Stimulated activated CD4-positive, alpha-beta T cell treated with anti-CD3 and anti-CD28 coated beads, Interleukin-4, amount 100 ng/mL, for 1 hour (primary cell): ENCODE measurements around the gene BTBD2.

Experiments
- DNase-seq: peaks from one replicate; pipeline ENCODE4 v3.0.0-alpha.2; 2020

BTBD2 gene

GRCh38 chr19:2050349-2050990 lies 35.0 kb upstream of the BTBD2 start:
- no peak for DNase-seq

GRCh38 chr19:2049741-2050348 lies 34.3 kb upstream of the BTBD2 start:
- peak; percentile 59 for DNase-seq

GRCh38 chr19:2048959-2049740 lies 33.6 kb upstream of the BTBD2 start:
- no peak for DNase-seq

- no peak for DNase-seq
Observed at GRCh38 chr19:2048104-2048958, 32.8 kb upstream of the BTBD2 start.

GRCh38 chr19:2047449-2048103 lies 32.1 kb upstream of the BTBD2 start:
- no peak for DNase-seq

GRCh38 chr19:2047076-2047448 lies 31.5 kb upstream of the BTBD2 start:
- no peak for DNase-seq

GRCh38 chr19:2046046-2046907 lies 30.8 kb upstream of the BTBD2 start:
- no peak for DNase-seq

- DNase-seq = no peak
Observed at GRCh38 chr19:2045501-2046045, 30.1 kb upstream of the BTBD2 start.

- DNase-seq = no peak
Observed at GRCh38 chr19:2044709-2045500, 29.4 kb upstream of the BTBD2 start.

GRCh38 chr19:2043961-2044708 lies 28.6 kb upstream of the BTBD2 start:
- DNase-seq = no peak

GRCh38 chr19:2043251-2043641 lies 27.7 kb upstream of the BTBD2 start:
- no peak for DNase-seq

GRCh38 chr19:2042485-2043250 lies 27.2 kb upstream of the BTBD2 start:
- no peak for DNase-seq

- DNase-seq = peak; percentile 100
Observed at GRCh38 chr19:2041683-2042484, 26.4 kb upstream of the BTBD2 start.

- DNase-seq = no peak
Observed at GRCh38 chr19:2041433-2041682, 25.8 kb upstream of the BTBD2 start.

- no peak for DNase-seq
Observed at GRCh38 chr19:2040647-2041432, 25.3 kb upstream of the BTBD2 start.

GRCh38 chr19:2039959-2040646 lies 24.6 kb upstream of the BTBD2 start:
- DNase-seq = no peak
